Stimulated activated CD8-positive, alpha-beta memory T cell treated with anti-CD3 and anti-CD28 coated beads, Interleukin-2, amount 100 ng/mL, for 1 hour (primary cell): Measurements from ENCODE around the gene ADNP.
A peak's percentile ranks its signal among the peaks of the same experiment; 100 is the strongest.

Experiments
- DNase-seq, 2 donors: peaks; one replicate each; pipeline ENCODE4 v3.0.0-alpha.2; 2020; ENCODE audit warnings: low read depth in 2 of 2

Gene ADNP

GRCh38 chr20:50850721-50851286 lies 80.4 kb downstream of the ADNP start:
- no peak for DNase-seq

- no peak for DNase-seq
Measured at GRCh38 chr20:50848846-50849673, 82.2 kb downstream of the ADNP start.

GRCh38 chr20:50848341-50848808 lies 82.9 kb downstream of the ADNP start:
- no peak for DNase-seq

DNA sequence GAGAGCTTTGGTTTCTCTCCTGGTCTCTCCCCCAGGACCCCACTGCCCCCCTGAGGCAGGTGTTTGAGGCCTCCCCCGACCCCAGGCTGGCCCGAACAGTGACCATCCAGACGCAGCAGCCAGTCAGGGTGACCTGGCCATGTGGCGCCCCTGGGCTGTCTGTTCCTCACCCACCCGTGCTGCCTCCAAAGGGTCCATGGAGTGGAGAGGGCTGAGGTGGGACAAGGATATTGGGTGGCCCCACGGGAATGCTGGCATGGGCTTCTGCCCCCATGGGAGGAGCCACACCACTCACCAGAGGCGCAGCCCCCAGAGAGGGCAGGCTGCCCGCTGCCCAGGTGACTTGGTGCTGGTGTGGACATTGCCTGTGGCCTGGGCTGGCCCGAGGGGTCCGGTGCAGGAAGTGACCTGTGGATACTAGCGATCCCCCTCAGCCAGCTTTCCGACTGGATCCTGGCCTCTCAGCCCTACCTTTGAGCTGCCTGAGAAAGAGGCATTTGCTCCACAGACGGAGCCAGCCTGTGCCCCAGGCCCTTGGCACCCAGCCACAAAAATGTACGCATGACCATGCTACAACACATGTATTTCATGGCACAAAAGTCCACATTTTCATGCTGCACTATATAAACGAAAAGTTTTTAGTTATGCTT lies 85.5 kb downstream of the ADNP start:
- DNase-seq, result no peak

DNA sequence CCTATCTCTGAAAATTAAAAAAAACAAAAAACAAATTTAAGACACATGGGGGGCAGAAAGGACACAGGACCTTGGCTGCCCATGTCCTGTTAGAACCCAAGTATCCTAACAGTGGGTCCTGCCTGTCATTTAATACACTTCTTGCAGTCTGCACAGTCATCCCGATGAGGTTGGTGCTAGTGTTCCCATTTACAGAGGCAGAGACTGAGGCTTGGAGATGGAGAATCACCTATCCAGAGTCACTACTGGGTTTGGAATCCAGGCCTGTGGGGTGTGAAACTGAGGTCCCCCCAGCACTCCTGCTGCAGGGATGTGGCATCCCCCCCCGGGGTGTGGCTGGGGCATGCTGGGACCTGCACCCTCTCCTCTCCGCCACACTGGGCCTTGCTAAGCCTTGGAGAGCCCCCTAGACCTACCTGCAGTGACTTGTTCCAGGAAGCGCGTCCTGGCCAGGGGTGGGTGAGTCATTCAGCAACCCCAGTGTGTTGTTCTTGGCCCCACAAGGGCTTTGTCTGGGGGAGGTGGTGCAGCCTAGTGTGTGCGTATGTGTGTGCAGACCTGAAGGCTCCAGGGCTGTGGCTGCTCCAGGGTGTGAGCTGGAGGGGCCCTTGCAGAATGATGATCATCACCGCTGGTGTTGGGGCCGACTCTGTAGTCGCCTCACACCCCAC lies 86.7 kb downstream of the ADNP start:
- peak in 1 of 2 donors; percentile 19 for DNase-seq

DNA sequence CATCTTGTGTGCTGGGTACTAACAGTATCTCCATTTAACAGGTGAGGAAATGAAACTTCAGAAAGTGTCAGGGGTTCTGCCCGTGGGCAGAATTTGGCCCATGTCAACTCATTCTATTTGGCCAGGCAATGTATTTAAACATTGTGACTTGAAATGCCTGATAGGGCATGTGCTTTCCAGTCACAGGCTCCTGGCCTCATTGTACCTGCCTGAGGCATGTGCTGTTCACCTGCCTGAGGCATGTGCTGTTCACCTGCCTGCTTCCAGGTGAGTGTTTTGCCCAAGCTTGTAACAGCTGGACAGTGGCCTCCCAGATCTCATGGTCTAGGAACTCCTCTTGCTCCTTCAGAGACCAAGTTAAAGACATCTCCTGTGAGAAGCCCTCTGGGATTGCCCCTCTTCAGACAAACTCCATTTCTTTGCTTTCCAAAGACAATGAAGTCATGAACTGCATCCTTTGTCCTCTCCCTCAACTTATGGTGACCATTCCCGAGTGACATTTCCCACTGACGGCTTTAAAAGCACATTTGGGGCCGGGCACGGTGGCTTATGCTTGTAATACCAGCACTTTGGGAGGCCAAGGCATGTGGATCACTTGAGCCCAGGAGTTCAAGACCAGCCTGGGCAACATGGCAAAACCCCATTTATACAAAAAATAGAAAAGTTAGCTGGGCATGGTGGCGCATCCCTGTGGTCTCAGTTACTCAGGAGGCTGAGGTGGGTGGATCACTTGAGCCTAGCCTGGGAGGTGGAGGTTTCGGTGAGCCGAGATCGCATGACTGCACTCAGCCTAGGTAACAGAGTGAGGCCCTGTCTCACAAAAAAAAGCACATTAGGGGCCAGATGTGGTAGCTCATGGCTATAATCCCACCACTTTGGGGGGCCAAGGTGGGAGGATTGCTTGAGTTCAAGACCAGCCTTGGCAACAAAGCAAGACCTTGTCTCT lies 87.6 kb downstream of the ADNP start:
- DNase-seq, result no peak

DNA sequence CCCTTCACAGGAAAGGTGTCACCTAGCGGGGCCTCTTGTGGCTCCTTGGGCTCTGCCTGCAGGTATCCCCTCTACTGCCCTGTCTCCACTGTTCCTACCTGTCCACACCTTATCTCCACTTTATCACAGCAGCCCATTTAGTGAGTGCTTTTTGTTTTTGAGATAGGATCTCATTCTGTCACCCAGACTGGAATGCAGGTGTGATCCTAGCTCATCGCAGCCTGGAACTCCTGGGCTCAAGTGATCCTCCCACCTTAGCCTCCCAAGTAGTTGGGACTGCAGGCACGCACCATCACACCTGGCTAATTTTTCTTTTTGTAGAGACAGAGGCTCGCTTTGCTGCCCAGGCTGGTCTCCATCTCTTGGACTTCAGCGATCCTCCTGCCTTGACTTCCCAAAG lies 88.4 kb downstream of the ADNP start:
- DNase-seq, result no peak
